Right lobe of liver (tissue), 6 donors: ENCODE measurements around the gene ITGB1BP1. TPM values are rescaled to one million over a fixed set of nuclear protein-coding genes. Genes with fewer than 3 reads are reported as not detected.

ENCODE experiments used
- ATAC-seq, 4 donors: fragments of 200-7000 bp; cut with Tn5 transposase; one replicate each; pipeline ENCODE4 v1.9.1; 2020; ENCODE audit warnings: mild to moderate bottlenecking in 4 of 4, moderate library complexity in 4 of 4
- DNase-seq, 3 donors: peaks; one replicate each; pipeline ENCODE4 v3.0.0-alpha.2; 2020
- H3K27ac ChIP-seq, 3 donors: fragments of 200-600 bp; one replicate each; pipeline ENCODE4 v1.8.0; 2022
- H3K27me3 ChIP-seq, 2 donors: fragments of 200-600 bp; one replicate each; pipeline ENCODE4 v1.8.0; 2022
- H3K36me3 ChIP-seq, 4 donors: fragments of 200-600 bp; sonication (generic) in 1 of 4; one replicate each; pipeline versions ENCODE4 v1.5.1 to v1.8.0; 2017 to 2022; ENCODE audit warnings: control low read depth in 1 of 4
- H3K4me1 ChIP-seq, 4 donors: fragments of 200-600 bp; sonication (generic) in 1 of 4; one replicate each; pipeline versions ENCODE4 v1.5.1 to v1.8.0; 2017 to 2022; ENCODE audit warnings: control low read depth in 1 of 4
- H3K4me3 ChIP-seq, 3 donors: fragments of 200-600 bp; one replicate each; pipeline ENCODE4 v1.8.0; 2022
- H3K9me3 ChIP-seq, 4 donors: fragments of 200-600 bp; sonication (generic) in 1 of 4; one replicate each; pipeline versions ENCODE4 v1.5.1 to v1.8.0; 2017 to 2022; ENCODE audit warnings: control low read depth in 1 of 4
- POLR2A ChIP-seq: fragments of 450-650 bp; IDR thresholded peaks from one replicate; pipeline ENCODE4 v1.6.1; 2017; ENCODE audit warnings: antibody characterized with exemption, mild to moderate bottlenecking
- WGBS: methylation state at CpG from one replicate; pipeline ENCODE4 v1.1.6; 2018; ENCODE audit warnings: low coverage, low lambda C conversion rate; ENCODE audit not compliant: insufficient coverage; ENCODE audit errors: missing lambda C conversion rate; 5-methylcytosine and 5-hydroxymethylcytosine counted together
- intact Hi-C, 2 donors: fragments of 100-400 bp; cut with DNase I; formaldehyde crosslinking; loops; one replicate each; pipeline versions ENCODE4 v1.11.2 to v1.14.1; 2022
- total RNA-seq, 6 experiments: library from RNA; depleted of rRNA in 2 of 6; stranded (reverse); fragments of >200 nt in 2 of 6; fragmentation: NEBNext Ultra II Directional in 3 of 6; extraction: Animal tissue kit (Norgen Biotek cat#: 25700) in 3 of 6; gene quantifications; one replicate each; pipeline versions ENCODE4 v1.1.0 to v1.2.4, GENCODE V29; 2016 to 2023
- TF ChIP-seq, protein P1 (sequence below), 4 donors: fragments of 200-600 bp in 3 of 4; fragments of 450-650 bp in 1 of 4; IDR thresholded peaks; one replicate each; pipeline versions ENCODE4 v1.5.1 to v1.8.0; 2016 to 2022; ENCODE audit warnings: antibody characterized with exemption in 4 of 4, mild to moderate bottlenecking in 2 of 4
- donor health status: DM: no; HTN: yes; CAD: no.
- donor health status: DM: no; HTN: no; CAD: no.
- donor health status: DM: no; HTN: no; CAD: no.
- donor health status: DM: no; HTN: yes; CAD: no.
- donor health status: DM: no; HTN: yes; CAD: no.

ITGB1BP1 gene
- total RNA-seq, 6 experiments from 2014 or later, result 9.6 to 28.5 (median 20.8) TPM

DNA sequence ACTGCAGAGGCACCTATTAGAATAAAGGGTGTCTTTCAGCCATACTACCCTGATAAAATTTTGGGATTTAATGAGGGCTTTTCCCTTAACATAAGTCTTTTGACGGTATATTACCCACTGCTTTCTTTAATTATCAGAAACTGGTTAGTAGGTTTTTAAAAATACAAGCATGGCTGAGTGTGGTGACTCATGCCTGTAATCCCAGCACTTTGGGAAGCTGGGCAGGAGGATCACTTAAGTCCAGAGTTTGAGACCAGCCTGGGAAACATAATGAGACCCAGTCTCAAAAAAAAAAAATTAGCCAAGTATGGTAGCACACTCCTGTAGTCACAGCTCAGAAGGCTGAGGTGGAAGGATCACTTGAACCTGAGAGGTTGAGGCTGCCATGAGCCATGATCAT lies 16.2 kb upstream of the ITGB1BP1 start:
- TF ChIP-seq, protein P1, sequence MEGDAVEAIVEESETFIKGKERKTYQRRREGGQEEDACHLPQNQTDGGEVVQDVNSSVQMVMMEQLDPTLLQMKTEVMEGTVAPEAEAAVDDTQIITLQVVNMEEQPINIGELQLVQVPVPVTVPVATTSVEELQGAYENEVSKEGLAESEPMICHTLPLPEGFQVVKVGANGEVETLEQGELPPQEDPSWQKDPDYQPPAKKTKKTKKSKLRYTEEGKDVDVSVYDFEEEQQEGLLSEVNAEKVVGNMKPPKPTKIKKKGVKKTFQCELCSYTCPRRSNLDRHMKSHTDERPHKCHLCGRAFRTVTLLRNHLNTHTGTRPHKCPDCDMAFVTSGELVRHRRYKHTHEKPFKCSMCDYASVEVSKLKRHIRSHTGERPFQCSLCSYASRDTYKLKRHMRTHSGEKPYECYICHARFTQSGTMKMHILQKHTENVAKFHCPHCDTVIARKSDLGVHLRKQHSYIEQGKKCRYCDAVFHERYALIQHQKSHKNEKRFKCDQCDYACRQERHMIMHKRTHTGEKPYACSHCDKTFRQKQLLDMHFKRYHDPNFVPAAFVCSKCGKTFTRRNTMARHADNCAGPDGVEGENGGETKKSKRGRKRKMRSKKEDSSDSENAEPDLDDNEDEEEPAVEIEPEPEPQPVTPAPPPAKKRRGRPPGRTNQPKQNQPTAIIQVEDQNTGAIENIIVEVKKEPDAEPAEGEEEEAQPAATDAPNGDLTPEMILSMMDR (IDR thresholded peaks at IDR 0.05), result no peak
- TF ChIP-seq POLR2A, result no peak
- DNase-seq, result no peak
- Histone ChIP-seq H3K4me1 (no peaks in the 10 kb centered on the region), H3K4me3 (no peak overlapping the region), H3K27ac (no peak overlapping the region), H3K27me3 (no peaks in the 10 kb centered on the region), H3K36me3 (peaks cover 0 to 78% (median 20%) of the 10 kb centered on the region in 4 donors), H3K9me3 (no peaks in the 10 kb centered on the region)
- WGBS, result 100% methylated on average over 1 of the region's 1 CpG
- intact Hi-C loops, result no loop called here
- ATAC-seq, result no peak

DNA sequence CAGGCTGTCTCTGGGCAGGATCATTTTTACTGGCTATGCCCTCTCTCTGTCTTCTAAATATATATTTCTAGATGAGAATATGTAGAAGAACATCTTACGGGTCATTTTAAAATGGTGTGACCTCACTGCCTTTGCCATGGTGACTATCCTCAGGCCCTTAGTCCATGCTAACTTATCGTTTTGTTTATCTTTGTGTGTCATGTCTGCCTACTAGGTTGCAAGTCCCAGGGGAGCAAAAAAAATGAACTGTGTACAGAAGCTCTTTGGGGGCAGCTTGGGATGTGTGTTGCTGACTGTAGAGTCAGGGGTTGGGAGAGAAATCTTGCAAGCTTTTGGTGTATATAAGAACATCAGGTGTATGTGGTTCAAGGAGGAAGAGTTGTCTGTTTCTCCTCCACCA lies 11.2 kb upstream of the ITGB1BP1 start:
- Histone ChIP-seq H3K36me3 (peaks cover 0 to 83% (median 15%) of the 10 kb centered on the region in 4 donors), H3K4me3 (no peak overlapping the region), H3K4me1 (no peaks in the 10 kb centered on the region), H3K27ac (no peak overlapping the region), H3K27me3 (no peaks in the 10 kb centered on the region), H3K9me3 (no peaks in the 10 kb centered on the region)
- ATAC-seq (no peak), DNase-seq (no peak)
- 87% methylated on average over 2 of the region's 2 CpGs for WGBS
- TF ChIP-seq, protein P1 (IDR thresholded peaks at IDR 0.05), result no peak
- TF ChIP-seq POLR2A, result no peak
- intact Hi-C loops, result no loop called here

DNA sequence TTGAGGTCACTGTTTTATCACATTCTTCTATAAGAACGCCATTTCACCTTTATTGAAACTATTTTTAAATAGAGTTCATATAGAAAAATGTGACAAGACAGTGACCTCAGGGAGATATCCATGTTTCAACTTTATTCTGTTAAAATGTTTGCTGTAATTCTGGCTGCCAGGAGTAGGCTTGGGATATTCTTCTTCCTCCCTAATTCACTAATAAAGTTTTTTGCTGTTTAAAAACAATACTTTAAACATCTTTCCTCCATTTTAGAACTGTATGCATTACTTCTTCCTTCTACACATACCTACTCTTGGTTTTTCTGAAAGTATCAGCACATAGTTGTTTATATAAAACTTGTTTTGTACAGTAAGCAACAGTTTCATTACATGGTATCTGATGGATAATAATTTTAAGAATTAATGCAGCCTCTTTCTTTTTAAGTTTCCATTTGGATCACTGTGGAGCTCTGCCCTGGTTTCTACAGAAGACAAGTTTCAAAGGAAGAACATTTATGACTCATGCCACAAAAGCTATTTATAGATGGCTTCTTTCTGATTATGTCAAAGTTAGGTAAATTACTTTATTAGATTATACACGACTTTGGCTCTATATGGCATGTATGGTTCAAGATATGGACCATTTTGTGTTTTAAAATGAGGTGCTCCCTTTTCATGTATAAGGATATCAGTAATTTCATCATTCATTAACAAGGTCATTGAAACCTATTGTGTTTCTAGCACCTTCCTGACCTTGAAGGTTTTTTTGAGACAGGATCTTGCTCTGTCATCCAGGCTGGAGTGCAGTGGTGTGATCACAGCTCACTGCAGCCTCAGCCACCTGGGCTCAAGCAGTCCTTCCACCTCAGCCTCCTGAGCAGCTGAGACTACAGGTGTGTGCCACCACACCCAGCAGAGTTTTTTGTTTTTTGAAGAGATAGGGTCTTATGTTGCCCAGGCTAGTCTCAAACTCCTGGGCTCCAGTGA lies 7.3 kb upstream of the ITGB1BP1 start:
- 69% methylated on average over 2 of the region's 2 CpGs for WGBS
- intact Hi-C loops, result no loop called here

DNA sequence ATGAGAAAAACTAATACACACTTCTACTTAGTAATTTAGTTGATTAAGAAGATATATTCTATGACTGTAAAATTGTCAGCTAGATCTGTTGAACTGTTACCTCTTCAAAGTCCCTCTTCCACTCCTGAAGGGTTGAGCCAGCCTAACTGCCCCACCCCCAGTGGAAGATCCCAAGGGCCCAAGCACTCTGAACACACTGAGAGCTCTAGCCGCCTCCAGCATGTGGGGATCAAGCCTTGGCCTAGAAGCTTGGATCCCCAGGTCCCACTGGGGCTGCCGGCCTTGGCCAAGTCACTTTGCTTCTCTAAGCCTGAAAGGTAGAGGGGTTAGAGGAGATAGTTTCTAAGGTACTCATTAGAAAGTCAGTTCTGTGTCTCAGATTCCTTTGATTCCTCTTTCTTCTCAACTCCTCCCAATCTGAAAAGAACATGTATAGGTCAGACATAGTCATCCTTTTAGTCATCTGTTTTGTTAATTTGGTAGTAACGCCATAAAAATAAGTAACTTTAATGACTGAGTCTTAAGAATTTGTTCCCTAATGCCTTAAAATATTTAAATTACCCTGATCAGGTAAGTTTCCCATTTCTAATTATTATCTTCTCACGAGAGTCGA lies 5.7 kb upstream of the ITGB1BP1 start:
- 75% methylated on average over 5 of the region's 5 CpGs for WGBS
- H3K36me3 ChIP-seq, result peaks cover 0 to 47% (median 6%) of the 10 kb centered on the region in 4 donors

More for the DNA sequence above, 7.3 kb upstream of the ITGB1BP1 start:
- DNase-seq, result no peak
- Histone ChIP-seq H3K4me1 (no peaks in the 10 kb centered on the region), H3K4me3 (no peak overlapping the region), H3K27me3 (no peaks in the 10 kb centered on the region), H3K36me3 (peaks cover 0 to 55% (median 6%) of the 10 kb centered on the region in 4 donors), H3K27ac (no peak overlapping the region), H3K9me3 (no peaks in the 10 kb centered on the region)
- ATAC-seq, result no peak
- TF ChIP-seq, protein P1 (IDR thresholded peaks at IDR 0.05), result no peak
- no peak for TF ChIP-seq POLR2A

More for the DNA sequence above, 5.7 kb upstream of the ITGB1BP1 start:
- Histone ChIP-seq H3K9me3 (no peaks in the 10 kb centered on the region), H3K27me3 (no peaks in the 10 kb centered on the region), H3K27ac (no peak overlapping the region), H3K4me1 (peaks cover 0 to 7% (median 0%) of the 10 kb centered on the region in 4 donors), H3K4me3 (no peak overlapping the region)
- DNase-seq (no peak), ATAC-seq (no peak)
- intact Hi-C loops, result no loop called here
- TF ChIP-seq, protein P1 (IDR thresholded peaks at IDR 0.05), result no peak
- TF ChIP-seq POLR2A, result no peak
